HepG2 (cell line): Measurements from ENCODE around the gene VEGFB. TPM values are rescaled to one million over a fixed set of nuclear protein-coding genes. Genes with fewer than 3 reads are reported as not detected.

Experiments
- ARNT2 ChIP-seq: sonication (generic); formaldehyde crosslinking; IDR thresholded peaks from 2 replicates; pipeline ENCODE4 v1.8.0; 2022; ENCODE audit warnings: mild to moderate bottlenecking, low read depth, missing genetic modification reagents, moderate library complexity
- ATF1 ChIP-seq: IDR thresholded peaks from 2 replicates; pipeline ENCODE4 v1.6.1; 2016; ENCODE audit warnings: mild to moderate bottlenecking, control low read depth
- CBX1 ChIP-seq: IDR thresholded peaks from one replicate; pipeline ENCODE4 v1.6.1; 2016; ENCODE audit warnings: antibody characterized with exemption, low read depth
- HCFC1 ChIP-seq: fragments of 150-350 bp; IDR thresholded peaks from 2 replicates; pipeline ENCODE4 v1.6.1; 2014; ENCODE audit warnings: low read depth, low read length
- KLF12 ChIP-seq: sonication (generic); formaldehyde crosslinking; IDR thresholded peaks from 2 replicates; pipeline ENCODE4 v1.4.0; 2020; ENCODE audit warnings: missing genetic modification reagents, borderline replicate concordance
- MEIS1 ChIP-seq: sonication (generic); formaldehyde crosslinking; IDR thresholded peaks from 2 replicates; pipeline ENCODE4 v1.9.0; 2021; ENCODE audit warnings: mild to moderate bottlenecking, missing genetic modification reagents, moderate library complexity, borderline replicate concordance
- NFKBIZ ChIP-seq: IDR thresholded peaks from 2 replicates; pipeline ENCODE4 v1.6.1; 2018; ENCODE audit warnings: missing genetic modification reagents, missing compliant biosample characterization
- NKX3-1 ChIP-seq: sonication (generic); formaldehyde crosslinking; IDR thresholded peaks from 2 replicates; pipeline ENCODE4 v1.5.0; 2020; ENCODE audit warnings: missing genetic modification reagents
- PRMT3 ChIP-seq: sonication (generic); formaldehyde crosslinking; IDR thresholded peaks from 2 replicates; pipeline ENCODE4 v1.8.1; 2022; ENCODE audit warnings: low read depth, mild to moderate bottlenecking, moderate library complexity, missing genetic modification reagents, borderline replicate concordance
- SMAD3 ChIP-seq: sonication (generic); formaldehyde crosslinking; IDR thresholded peaks from 2 replicates; pipeline ENCODE4 v1.4.0; 2020; ENCODE audit warnings: missing genetic modification reagents
- SNRNP70 ChIP-seq: fragments of 200-400 bp; formaldehyde crosslinking; IDR thresholded peaks from 2 replicates; pipeline ENCODE4 v1.6.1; 2017; ENCODE audit warnings: mild to moderate bottlenecking, low read depth, low read length, moderate library complexity
- U2AF2 ChIP-seq: fragments of 200-400 bp; formaldehyde crosslinking; IDR thresholded peaks from 2 replicates; pipeline ENCODE4 v1.6.1; 2017; ENCODE audit warnings: low read depth, mild to moderate bottlenecking, low read length
- ZNF33B ChIP-seq: sonication (generic); formaldehyde crosslinking; IDR thresholded peaks from 2 replicates; pipeline ENCODE4 v1.5.1; 2020; ENCODE audit warnings: mild to moderate bottlenecking, missing genetic modification reagents
- ZNF652 ChIP-seq: IDR thresholded peaks from 2 replicates; pipeline ENCODE4 v1.6.1; 2016; ENCODE audit warnings: low read depth, borderline replicate concordance
- ZNF784 ChIP-seq: sonication (generic); formaldehyde crosslinking; IDR thresholded peaks from 2 replicates; pipeline ENCODE4 v1.5.1; 2020; ENCODE audit warnings: missing genetic modification reagents, mild to moderate bottlenecking, borderline replicate concordance
- ZSCAN21 ChIP-seq: sonication (generic); formaldehyde crosslinking; IDR thresholded peaks from 2 replicates; pipeline ENCODE4 v1.8.0; 2022; ENCODE audit warnings: mild to moderate bottlenecking, missing genetic modification reagents, moderate library complexity, borderline replicate concordance
- polyA plus RNA-seq, 8 experiments: library from polyadenylated mRNA; depleted of rRNA in 3 of 8; stranded (reverse) in 7 of 8; unstranded in 1 of 8; fragments of >200 nt; fragmentation: Illumina TruSeq in 4 of 8; extraction: Trizol in 4 of 8; gene quantifications; 2 replicates each; pipeline versions ENCODE4 v1.2.1 to v1.2.3, GENCODE V29; 2011 to 2016; ENCODE audit warnings: low read depth in 4 of 8, missing spikeins in 1 of 8, mixed read lengths in 1 of 8; ENCODE audit not compliant: insufficient read depth in 1 of 8
- total RNA-seq, 5 experiments: library from RNA; depleted of rRNA; stranded (reverse); fragments of >200 nt; fragmentation: Illumina TruSeq; extraction: Trizol; gene quantifications; 2 replicates each; pipeline ENCODE4 v1.2.3, GENCODE V29; 2016; ENCODE audit warnings: low read depth in 1 of 5
- TF ChIP-seq, protein P1 (sequence below), 2 experiments: sonication (generic) in 1 of 2; formaldehyde crosslinking in 1 of 2; IDR thresholded peaks; 2 replicates each; pipeline versions ENCODE4 v1.4.0 to v1.6.1; 2018 to 2020; ENCODE audit warnings: missing genetic modification reagents in 2 of 2, borderline replicate concordance in 1 of 2, low read depth in 1 of 2, mild to moderate bottlenecking in 1 of 2, missing biosample characterization in 1 of 2
- TF ChIP-seq, protein P2 (sequence below): sonication (generic); formaldehyde crosslinking; IDR thresholded peaks from 2 replicates; pipeline ENCODE4 v1.4.0; 2020; ENCODE audit warnings: mild to moderate bottlenecking, low read depth, missing genetic modification reagents
- TF ChIP-seq, protein P3 (sequence below): sonication (generic); formaldehyde crosslinking; IDR thresholded peaks from 2 replicates; pipeline ENCODE4 v1.5.1; 2020; ENCODE audit warnings: mild to moderate bottlenecking, missing genetic modification reagents, moderate library complexity
- TF ChIP-seq, protein P4 (sequence below): IDR thresholded peaks from 2 replicates; pipeline ENCODE4 v1.6.1; 2016; ENCODE audit warnings: missing genetic modification reagents, missing compliant biosample characterization

Gene VEGFB
- total and polyA plus RNA-seq, 2 of the 13 experiments (the other 11 are each of a cell fraction or from before 2014, with no cell fraction given) = 9.0 to 11.3 TPM

- TF ChIP-seq, protein P1, sequence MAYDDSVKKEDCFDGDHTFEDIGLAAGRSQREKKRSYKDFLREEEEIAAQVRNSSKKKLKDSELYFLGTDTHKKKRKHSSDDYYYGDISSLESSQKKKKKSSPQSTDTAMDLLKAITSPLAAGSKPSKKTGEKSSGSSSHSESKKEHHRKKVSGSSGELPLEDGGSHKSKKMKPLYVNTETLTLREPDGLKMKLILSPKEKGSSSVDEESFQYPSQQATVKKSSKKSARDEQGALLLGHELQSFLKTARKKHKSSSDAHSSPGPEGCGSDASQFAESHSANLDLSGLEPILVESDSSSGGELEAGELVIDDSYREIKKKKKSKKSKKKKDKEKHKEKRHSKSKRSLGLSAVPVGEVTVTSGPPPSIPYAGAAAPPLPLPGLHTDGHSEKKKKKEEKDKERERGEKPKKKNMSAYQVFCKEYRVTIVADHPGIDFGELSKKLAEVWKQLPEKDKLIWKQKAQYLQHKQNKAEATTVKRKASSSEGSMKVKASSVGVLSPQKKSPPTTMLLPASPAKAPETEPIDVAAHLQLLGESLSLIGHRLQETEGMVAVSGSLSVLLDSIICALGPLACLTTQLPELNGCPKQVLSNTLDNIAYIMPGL (CRISPR knock-in tag; IDR thresholded peaks at IDR 0.05; ENCODE audit: borderline replicate concordance in 1 of 2, low read depth in 1 of 2) = peak; percentile 15 to 41; a peak in 2 of 4 replicates
- TF ChIP-seq NFKBIZ (no peak), ZNF784 (CRISPR knock-in tag) (no peak; the same call in 1 of the 2 replicates), SNRNP70 (peak; percentile 100), ARNT2 (CRISPR knock-in tag) (peak; percentile 49; the same call in 1 of the 2 replicates), ZNF652 (CRISPR knock-in tag) (no peak), PRMT3 (CRISPR knock-in tag) (no peak), SMAD3 (CRISPR knock-in tag) (no peak), KLF12 (CRISPR knock-in tag) (no peak; the same call in none of the 2 replicates), MEIS1 (CRISPR knock-in tag) (no peak), U2AF2 (peak; percentile 100), HCFC1 (peak; percentile 27; the same call in 1 of the 2 replicates), NKX3-1 (CRISPR knock-in tag) (no peak), ZSCAN21 (CRISPR knock-in tag) (0 out of 2 replicates have a peak, but pooled peaks have one; percentile 14), ATF1 (CRISPR knock-in tag) (no peak), ZNF33B (CRISPR knock-in tag) (no peak), CBX1 (no peak)
- TF ChIP-seq, protein P2, sequence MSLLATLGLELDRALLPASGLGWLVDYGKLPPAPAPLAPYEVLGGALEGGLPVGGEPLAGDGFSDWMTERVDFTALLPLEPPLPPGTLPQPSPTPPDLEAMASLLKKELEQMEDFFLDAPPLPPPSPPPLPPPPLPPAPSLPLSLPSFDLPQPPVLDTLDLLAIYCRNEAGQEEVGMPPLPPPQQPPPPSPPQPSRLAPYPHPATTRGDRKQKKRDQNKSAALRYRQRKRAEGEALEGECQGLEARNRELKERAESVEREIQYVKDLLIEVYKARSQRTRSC (CRISPR knock-in tag) = no peak
- TF ChIP-seq, protein P3, sequence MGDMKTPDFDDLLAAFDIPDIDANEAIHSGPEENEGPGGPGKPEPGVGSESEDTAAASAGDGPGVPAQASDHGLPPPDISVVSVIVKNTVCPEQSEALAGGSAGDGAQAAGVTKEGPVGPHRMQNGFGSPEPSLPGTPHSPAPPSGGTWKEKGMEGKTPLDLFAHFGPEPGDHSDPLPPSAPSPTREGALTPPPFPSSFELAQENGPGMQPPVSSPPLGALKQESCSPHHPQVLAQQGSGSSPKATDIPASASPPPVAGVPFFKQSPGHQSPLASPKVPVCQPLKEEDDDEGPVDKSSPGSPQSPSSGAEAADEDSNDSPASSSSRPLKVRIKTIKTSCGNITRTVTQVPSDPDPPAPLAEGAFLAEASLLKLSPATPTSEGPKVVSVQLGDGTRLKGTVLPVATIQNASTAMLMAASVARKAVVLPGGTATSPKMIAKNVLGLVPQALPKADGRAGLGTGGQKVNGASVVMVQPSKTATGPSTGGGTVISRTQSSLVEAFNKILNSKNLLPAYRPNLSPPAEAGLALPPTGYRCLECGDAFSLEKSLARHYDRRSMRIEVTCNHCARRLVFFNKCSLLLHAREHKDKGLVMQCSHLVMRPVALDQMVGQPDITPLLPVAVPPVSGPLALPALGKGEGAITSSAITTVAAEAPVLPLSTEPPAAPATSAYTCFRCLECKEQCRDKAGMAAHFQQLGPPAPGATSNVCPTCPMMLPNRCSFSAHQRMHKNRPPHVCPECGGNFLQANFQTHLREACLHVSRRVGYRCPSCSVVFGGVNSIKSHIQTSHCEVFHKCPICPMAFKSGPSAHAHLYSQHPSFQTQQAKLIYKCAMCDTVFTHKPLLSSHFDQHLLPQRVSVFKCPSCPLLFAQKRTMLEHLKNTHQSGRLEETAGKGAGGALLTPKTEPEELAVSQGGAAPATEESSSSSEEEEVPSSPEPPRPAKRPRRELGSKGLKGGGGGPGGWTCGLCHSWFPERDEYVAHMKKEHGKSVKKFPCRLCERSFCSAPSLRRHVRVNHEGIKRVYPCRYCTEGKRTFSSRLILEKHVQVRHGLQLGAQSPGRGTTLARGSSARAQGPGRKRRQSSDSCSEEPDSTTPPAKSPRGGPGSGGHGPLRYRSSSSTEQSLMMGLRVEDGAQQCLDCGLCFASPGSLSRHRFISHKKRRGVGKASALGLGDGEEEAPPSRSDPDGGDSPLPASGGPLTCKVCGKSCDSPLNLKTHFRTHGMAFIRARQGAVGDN = peak; percentile 24; the same call in 1 of the 2 replicates
- TF ChIP-seq, protein P4, sequence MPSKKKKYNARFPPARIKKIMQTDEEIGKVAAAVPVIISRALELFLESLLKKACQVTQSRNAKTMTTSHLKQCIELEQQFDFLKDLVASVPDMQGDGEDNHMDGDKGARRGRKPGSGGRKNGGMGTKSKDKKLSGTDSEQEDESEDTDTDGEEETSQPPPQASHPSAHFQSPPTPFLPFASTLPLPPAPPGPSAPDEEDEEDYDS = no peak
Observed at GRCh38 chr11:64284962-64285884, 50.8 kb downstream of the VEGFB start, which contains the start of gene GPR137 (continued).
